CD4-positive, alpha-beta T cell treated with Interleukin-4 for 4 hours (primary cell): Measurements from ENCODE around the gene ZBTB3.
"Not testable (repeated sequence)": the region's sequence is repeated elsewhere in the genome, so short reads cannot be mapped to it uniquely, and the experiment has no call there.

ENCODE experiments used
- DNase-seq: peaks from one replicate; pipeline ENCODE4 v3.0.0-alpha.2; 2020

Gene ZBTB3

DNA sequence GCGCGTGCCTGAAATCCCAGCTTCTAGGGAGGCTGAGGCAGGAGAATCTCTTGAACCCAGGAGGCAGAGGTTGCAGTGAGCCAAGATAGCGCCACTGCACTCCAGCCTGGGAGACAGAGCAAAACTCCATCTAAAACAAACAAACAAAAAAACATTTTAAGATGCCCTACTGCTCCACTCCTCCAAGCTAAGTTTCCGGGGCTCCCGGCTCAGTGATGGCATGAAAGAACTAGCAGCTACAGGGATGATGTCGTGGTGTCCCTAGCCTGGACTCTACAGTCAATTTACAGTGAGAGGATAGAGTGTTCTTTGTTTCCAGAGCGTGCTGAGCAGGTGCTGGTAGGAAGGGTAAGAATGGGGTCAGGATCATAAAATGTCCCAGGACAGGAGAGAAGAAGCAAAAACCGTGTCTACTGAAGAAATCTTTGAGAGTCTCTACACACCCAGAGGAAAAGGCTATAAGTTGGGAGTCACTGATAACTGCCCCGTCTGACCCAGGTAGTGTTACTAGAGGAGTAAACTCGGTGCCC is 1.2 kb upstream of the ZBTB3 start:
- no peak for DNase-seq

GRCh38 chr11:62752994-62753735 is 795 bp downstream of the ZBTB3 start:
- no peak for DNase-seq

- DNase-seq, result no peak
Measured at GRCh38 chr11:62752177-62752785, 1.7 kb downstream of the ZBTB3 start.

GRCh38 chr11:62749931-62750330 is 4.0 kb downstream of the ZBTB3 start:
- DNase-seq, result not testable (repeated sequence)

- no peak for DNase-seq
Measured at GRCh38 chr11:62747475-62748160, 6.3 kb downstream of the ZBTB3 start.

DNA sequence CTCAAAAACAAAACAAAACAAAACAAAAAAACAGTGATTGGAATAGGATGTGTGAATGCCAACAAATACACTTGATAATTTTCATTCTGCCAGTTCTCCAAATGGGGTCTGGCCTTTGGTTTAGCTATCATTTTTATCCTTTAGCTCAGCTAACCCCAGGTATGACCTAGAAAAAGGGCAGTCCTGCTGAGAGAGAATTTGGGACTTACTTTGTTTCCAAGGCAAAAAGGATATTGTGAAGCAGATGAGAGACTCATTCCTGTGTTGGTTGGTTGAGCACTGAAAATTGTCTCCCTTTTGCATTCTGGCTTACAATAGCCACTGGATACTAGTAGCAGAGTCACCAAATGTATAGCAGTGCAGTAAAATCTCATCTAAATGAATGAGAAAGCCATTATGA is 16.8 kb downstream of the ZBTB3 start:
- no peak for DNase-seq

GRCh38 chr11:62732830-62733229 is 21.1 kb downstream of the ZBTB3 start:
- DNase-seq, result no peak

- not testable (repeated sequence) for DNase-seq
Measured at GRCh38 chr11:62730076-62730475, 23.9 kb downstream of the ZBTB3 start.

DNA sequence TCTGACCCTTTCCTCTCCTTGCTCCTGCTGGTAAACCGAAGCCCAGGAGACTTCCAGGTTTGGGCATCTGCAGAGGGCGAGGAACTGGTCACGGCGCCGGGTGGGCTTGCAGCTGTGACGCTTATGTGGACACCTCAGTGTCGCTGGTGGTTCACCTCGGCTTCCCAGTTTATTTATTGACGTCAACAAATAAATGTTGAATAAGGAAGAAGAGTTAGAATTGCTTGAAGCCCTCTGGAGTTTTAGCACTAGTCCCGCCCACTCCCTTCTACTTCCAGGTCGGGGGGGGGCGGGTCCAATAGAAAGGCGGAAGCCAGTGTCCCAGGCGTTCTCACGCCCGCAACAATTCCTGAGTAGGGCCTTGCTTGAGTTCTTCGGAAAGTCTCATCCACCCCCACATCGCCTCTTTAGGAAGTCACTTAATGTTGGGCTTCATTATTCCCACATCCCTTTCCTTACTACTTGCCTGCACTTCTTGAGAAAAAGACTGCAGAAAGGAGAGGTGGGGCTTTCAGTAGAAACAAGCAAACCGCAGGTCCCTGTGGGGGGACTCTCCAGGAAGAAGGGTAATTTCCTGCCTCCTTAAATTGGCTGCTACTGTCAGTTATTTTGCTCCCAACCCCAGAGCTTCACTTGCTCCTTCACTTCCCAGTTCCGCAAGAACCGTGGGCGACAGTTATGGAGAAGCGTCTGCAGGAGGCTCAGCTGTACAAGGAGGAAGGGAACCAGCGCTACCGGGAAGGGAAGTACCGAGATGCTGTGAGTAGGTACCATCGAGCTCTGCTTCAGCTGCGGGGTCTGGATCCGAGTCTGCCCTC is 25.6 kb downstream of the ZBTB3 start, which contains the start of gene TTC9C:
TTC9C (plus strand) TSS at position 316 of the 818 bp plus-strand sequence; CDS start at position 679, 363 bp downstream.
- DNase-seq, result peak; percentile 84

GRCh38 chr11:62727872-62728170 is 26.1 kb downstream of the ZBTB3 start:
- peak; percentile 97 for DNase-seq

DNA sequence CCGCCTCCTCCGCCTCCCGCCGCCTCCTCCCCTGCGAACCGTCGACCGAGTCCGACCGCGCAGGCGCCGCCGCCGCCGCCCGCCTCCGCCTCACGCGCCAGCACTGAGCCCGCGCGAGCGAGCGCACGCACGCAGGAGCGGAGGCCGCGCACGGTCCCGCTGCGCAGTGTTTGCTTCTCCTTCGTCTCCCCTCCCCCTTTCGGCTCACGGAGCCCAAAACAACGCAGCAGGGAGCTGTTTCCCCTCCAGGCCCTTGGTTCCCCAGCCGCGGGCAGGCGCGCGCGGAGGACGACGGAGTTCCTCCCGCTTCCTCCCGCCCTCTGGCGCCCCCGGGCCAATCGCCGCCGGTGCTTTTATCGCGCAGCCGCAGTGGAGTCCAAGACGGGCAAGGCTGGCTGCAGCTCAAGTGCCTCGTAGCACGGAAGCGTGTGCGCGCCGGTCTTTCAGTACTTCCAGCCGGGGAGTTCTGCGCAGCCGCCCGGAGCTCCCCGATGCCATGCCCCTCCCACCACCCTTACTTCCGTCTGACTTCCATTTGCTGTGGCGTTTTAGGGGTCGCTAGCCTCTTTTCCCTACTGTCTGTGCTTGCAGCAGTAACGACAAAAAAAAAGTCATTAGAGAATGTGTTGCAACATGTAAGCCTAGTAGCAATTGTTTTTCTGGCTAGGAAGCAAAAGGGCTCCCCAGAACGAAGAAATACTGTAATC is 26.6 kb downstream of the ZBTB3 start, which contains the start of gene HNRNPUL2:
HNRNPUL2 (minus strand) TSS at position 293 of the 707 bp plus-strand sequence. CDS start 301 bp downstream, outside the sequence.
- peak; percentile 99 for DNase-seq

DNA sequence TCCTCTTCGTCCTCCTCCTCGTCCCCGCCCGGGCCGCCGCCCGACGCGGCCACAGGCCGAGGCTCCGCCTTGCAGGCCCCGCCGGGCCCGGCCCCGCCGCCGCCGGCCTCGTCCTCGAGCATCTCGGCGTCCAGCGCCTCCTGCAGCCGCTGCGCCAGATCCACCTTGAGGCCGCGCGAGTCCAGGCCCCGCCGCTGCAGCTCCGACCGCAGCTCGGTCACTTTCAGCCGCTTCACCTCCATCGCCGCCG is 27.1 kb downstream of the ZBTB3 start:
- DNase-seq, result no peak

DNA sequence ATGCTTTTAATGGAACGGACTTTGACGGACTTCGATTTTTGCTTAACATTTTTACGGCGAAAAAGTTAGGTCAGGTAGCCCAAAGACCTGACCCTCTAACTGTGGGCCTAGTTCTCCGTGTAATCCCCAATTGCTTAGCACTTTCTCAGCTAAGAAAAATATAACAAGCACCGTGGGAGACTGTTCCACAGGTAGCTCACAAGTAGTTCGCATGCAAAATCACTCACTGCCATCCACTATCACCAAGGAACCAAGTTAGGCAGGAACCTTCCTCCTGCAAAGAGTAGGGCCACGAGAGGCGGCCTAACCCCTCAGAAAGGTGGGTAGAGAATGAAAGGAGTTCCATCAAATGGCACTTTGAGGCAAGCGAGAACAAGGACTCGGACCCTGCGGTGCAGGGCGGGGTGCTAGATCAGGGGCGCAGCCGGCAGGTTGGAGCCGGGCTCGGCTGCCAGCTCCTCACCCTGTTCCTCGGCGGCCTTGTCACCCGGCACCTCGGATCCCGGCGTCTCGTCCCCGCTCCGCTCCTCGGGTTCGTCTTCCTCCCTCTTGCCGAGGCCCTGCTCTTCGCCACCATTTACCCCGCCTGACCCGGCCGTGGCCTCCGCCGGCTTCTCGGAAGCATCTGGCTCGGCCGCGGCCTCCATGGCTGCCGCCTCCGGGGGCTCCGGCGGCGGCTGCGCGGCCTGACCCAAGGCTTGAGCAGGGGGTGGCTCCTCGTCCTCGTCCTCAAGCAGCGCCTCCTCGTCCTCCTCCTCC is 27.6 kb downstream of the ZBTB3 start:
- DNase-seq, result no peak

- DNase-seq, result no peak
Measured at GRCh38 chr11:62725646-62726045, 28.3 kb downstream of the ZBTB3 start.

GRCh38 chr11:62724171-62724570 is 29.8 kb downstream of the ZBTB3 start:
- DNase-seq, result no peak

DNA sequence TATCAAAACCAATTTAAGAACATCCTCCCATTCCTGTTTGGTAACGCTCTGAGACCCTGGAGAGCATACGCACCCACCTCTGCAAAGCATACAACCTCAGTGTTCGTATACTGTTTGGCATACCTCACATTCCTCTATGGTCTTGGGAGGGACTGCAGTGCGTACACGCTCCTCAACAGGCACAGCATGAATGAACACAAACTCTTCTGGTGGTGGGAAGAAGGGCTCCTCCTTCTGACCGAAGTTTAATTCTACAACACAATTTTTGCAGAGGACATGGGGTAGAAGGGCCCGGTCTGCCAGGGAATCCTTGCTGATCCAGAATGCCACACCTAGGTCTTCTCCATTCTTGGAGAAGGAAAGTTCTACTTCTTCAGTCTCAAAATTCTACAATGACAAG is 32.0 kb downstream of the ZBTB3 start:
- DNase-seq, result no peak

DNA sequence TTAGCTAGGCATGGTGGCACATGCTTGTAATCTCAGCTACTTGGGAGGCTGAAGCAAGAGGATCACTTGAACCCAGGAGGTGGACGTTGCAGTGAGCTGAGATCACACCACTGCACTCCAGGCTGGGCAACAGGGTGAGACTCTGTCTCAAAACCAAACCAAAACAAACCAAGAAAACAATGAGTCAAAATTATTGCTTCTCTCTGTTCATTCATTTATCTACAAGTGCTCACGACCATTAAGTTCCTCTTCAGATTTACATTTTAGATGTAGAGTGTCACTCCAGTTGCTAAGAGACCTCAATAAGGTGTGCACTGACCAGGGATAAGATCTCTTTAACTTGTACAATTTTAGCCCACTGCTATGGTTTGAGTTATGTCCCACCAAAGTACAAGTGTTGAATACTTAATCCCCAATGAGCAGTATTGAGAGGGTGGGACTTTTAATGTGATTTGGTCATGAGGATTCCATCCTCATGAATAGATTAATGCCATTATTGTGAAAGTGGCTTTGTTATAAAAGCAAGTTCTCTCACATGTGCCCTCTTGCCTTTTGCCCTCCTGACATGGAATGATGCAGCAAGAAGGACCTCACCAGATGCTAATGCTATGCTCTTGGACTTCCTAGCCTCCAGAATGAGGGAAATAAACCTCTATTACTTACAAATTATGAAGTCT is 34.5 kb downstream of the ZBTB3 start:
- no peak for DNase-seq

DNA sequence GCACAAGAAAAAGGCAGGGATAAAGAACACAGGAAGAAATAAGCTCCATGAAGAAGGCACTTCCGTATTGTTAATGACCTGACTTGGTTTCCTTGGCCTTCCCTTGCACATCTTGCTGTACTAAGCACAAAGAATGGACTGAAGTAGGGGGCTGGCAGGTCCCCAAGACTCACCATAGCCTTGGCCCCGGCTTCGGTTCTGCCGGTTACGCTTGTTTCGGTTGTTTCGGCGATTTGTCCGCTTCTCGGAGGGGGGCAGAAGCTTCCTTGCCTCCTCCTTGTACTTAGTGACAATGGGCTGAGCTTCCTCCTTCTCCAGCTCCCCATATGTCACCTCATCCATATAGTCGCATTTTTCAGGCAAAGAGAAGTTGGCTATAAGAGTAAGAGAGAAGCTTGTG is 37.1 kb downstream of the ZBTB3 start:
- DNase-seq, result no peak

DNA sequence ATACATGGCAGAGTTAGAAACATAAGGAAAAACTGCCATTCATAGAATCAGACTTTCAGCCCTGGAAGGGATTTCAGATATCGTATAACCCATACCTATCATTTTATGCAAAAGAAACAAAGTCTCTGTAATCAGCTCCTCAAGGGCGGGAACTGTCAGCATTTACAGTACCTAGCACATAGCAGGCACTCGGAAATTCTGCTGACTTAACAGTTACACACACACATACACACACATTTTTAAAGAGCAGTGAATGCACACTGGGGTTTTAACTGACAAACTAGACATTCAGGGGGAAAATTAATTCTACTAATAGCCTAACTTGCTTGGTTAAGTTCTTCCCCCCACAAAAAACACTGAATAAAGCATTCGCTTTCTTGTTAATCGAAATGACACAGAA is 37.8 kb downstream of the ZBTB3 start:
- no peak for DNase-seq

- DNase-seq, result no peak
Measured at GRCh38 chr11:62715150-62716130, 38.5 kb downstream of the ZBTB3 start.
